Vagina (tissue), 2 donors: Measurements from ENCODE around the gene IL6.

ENCODE experiments used
- POLR2AphosphoS5 ChIP-seq, 2 donors: sonication (generic); formaldehyde crosslinking; IDR thresholded peaks; one replicate each; pipeline ENCODE4 v1.9.0; 2017; ENCODE audit warnings: antibody characterized with exemption in 2 of 2, mild to moderate bottlenecking in 2 of 2, low read depth in 1 of 2; ENCODE audit not compliant: insufficient read depth in 1 of 2
- TF ChIP-seq, protein P1 (sequence below), 3 experiments: fragments of 450-650 bp in 2 of 3; fragments of 200-600 bp in 1 of 3; sonication (generic) in 1 of 3; IDR thresholded peaks; one replicate each; pipeline ENCODE4 v1.5.1; 2017 to 2019; ENCODE audit warnings: antibody characterized with exemption in 3 of 3, mild to moderate bottlenecking in 2 of 3, moderate library complexity in 2 of 3

GRCh38 chr7:22720791-22721786, 5.9 kb upstream of the IL6 start:
- TF ChIP-seq, protein P1, sequence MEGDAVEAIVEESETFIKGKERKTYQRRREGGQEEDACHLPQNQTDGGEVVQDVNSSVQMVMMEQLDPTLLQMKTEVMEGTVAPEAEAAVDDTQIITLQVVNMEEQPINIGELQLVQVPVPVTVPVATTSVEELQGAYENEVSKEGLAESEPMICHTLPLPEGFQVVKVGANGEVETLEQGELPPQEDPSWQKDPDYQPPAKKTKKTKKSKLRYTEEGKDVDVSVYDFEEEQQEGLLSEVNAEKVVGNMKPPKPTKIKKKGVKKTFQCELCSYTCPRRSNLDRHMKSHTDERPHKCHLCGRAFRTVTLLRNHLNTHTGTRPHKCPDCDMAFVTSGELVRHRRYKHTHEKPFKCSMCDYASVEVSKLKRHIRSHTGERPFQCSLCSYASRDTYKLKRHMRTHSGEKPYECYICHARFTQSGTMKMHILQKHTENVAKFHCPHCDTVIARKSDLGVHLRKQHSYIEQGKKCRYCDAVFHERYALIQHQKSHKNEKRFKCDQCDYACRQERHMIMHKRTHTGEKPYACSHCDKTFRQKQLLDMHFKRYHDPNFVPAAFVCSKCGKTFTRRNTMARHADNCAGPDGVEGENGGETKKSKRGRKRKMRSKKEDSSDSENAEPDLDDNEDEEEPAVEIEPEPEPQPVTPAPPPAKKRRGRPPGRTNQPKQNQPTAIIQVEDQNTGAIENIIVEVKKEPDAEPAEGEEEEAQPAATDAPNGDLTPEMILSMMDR (IDR thresholded peaks at IDR 0.05): no peak
- TF ChIP-seq POLR2AphosphoS5 (IDR thresholded peaks at IDR 0.05; ENCODE audit: insufficient read depth in 1 of 2, low read depth in 1 of 2): no peak
